HG03342 (cell line): ENCODE measurements around the gene NOP58.
"Not testable (repeated sequence)": the region's sequence is repeated elsewhere in the genome, so short reads cannot be mapped to it uniquely, and the experiment has no call there.

Experiments
- ATAC-seq: cut with Tn5 transposase; IDR thresholded peaks from one replicate; pipeline ENCODE4 v1.9.1; 2021; ENCODE audit warnings: mild to moderate bottlenecking, moderate library complexity; ENCODE audit not compliant: unreplicated experiment

NOP58 gene

GRCh38 chr2:202299712-202300111 is 34.1 kb downstream of the NOP58 start:
- ATAC-seq, result peak; percentile 95

GRCh38 chr2:202306034-202306433 is 40.5 kb downstream of the NOP58 start:
- no peak for ATAC-seq

- ATAC-seq, result no peak
Measured at GRCh38 chr2:202307690-202308089, 42.1 kb downstream of the NOP58 start.

- ATAC-seq, result no peak
Measured at GRCh38 chr2:202311823-202312388, 46.3 kb downstream of the NOP58 start.

GRCh38 chr2:202314116-202314515 is 48.6 kb downstream of the NOP58 start:
- no peak for ATAC-seq

DNA sequence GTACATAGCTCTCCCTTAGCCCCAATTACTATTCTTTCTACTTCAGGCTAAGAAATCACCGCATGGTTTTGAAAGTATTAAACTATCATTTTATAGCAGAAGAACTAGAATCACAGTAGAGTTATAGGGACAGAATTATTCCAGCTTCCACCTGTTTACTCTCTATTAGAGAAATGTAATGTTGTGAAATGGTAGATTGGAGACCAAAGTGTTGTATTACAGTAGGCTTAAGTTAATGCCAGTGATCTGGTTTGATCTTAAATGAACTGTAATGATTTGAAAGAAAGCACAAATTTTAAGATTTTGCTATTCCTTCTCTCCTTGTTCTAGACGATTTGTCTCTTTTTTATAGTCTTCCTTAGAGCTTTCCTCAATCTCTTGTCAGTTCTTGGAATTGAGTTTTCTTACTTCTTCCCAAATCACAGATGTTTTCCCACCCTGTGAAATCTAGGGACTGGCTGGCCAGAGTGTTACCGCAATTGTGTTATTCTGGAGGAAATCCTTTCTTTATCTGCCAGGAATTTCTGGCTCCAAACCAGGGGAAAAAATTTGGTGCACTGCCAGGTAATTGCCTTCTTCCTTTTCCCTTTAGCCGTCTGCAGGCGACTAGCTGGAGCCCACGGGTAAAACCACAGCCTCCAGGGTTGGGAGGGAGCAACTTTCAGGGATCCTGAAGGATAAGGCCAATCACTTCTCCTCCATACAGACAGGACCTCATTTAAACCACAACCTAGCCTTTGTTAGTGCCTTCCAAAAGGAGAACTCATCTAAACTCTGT is 51.7 kb downstream of the NOP58 start:
- no peak for ATAC-seq

GRCh38 chr2:202320362-202320761 is 54.8 kb downstream of the NOP58 start:
- not testable (repeated sequence) for ATAC-seq

DNA sequence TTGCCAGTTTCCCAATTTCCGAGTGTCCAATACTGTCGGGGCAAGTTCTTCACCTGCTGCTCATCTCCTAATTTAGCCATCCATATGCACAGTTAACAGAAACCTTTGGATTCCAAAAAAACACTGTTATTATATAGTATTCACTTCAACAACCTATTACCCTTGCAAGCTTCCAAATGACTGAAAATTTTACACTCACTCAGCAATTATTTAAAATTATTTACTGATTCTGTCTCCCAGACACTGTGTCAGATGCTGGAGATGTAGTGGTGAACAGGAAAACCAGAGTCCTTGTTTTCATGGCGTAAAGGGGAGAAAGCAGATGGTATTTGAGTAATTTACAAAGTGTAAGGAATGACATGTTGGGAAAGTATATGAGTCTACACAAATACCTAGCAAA is 56.9 kb downstream of the NOP58 start:
- no peak for ATAC-seq

- ATAC-seq, result no peak
Measured at GRCh38 chr2:202327858-202328257, 62.3 kb downstream of the NOP58 start.

- no peak for ATAC-seq
Measured at GRCh38 chr2:202335791-202336467, 70.4 kb downstream of the NOP58 start.

DNA sequence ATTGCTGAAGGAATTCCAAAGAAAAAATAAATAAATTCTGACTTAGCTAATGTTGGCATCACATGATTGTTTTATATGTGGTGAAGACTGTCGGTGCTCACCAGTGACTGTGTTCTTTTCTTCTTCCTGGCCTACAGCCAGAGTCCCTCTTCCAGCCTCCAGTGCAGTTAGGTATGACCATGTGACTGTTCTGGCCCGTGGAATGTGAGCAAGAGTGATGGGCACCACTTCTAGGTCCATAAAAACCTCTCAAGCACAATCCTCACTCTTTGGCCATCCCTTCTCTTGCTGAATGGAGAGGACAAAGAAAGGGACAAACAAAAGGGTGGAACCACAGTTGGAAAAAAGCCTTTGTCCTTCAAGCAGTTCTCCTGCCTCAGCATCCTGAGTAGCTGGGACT is 71.6 kb downstream of the NOP58 start:
- ATAC-seq, result no peak

DNA sequence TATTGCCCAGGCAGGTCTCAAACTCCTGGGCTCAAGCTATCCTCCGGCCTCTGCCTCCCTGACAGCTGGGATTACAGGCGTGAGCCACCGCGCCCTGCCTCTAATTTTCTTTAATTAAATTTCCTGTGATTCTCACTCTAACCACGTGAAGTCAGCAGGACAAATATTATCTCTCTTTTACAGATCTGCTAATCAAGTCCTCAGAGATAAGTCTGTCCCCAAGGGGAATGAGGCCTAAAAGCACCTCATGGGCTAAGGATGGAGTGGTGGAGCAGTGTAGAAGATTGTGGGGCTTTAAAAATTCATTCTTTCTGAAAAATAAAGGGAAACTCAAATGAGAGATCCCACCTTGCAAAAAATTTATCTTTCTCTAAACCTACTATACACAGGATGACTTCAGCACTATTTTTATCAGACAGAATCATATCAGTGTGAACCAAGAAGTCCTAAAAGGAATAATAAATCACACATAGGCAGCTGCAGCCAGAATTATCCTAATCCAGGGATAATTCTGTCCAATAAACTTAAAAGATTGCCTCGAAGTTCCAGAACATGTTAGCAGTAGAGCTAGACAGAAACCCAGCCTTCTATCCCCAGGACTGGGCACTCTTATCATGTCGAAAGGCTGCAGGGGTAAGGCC is 72.3 kb downstream of the NOP58 start:
- ATAC-seq, result no peak

DNA sequence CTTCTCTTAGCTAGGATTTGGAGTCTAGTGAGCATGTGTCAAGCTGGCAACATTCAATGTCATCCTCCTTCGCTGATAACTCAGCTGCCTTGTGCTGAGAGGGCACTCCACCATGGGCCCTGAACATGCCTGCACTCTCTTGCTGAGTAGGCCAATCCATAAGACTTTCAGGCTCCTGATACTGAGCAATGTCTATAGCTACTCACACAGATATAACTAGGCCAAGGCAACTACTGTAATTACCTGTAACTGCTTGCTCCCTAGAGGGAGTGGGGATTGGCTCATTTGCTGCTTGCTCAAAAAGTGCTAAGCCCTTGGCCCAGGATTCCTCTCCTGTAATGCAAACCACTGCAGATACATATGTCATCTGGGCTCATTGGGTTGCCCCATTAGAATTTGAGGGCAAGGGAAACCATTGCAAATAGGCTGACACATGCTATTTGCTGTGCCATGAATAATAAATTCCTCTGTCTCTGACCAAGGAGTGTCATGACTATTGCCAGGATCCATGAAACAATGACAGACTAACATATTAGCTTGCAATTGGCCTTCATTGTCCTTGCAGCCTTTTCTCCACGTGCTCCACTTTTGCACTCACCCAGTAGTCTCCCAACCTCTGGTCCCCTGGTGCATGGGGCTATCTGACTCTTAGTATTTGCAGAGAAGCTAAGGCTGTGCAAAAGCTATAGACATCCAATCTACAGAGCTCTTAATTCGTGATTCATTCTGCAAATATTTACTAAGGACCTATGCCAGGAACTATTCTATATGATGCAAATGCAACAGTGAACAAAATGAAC is 73.7 kb downstream of the NOP58 start:
- ATAC-seq, result no peak

- no peak for ATAC-seq
Measured at GRCh38 chr2:202344178-202344577, 78.6 kb downstream of the NOP58 start.

DNA sequence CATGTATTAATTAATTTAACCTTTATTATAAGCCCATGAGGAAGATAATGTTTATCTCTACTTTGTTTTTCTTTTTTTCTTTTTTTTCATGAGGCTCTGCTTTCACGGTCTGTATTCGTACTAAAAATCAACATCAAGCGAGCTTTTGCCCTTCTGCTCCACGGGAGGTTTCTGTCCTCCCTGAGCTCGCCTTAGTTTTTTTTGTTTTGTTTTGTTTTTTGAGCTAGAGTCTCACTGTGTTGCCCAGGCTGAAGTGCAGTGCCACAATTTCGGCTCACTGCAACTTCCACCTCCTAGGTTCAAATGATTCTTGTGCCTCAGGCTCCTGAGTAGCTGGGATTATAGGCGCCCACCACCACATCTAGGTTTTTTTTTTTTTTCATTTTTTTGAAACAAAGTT is 80.6 kb downstream of the NOP58 start:
- no peak for ATAC-seq
